Neural cell (in vitro differentiated cells): ENCODE measurements around the gene DCC. TPM values are rescaled to one million over a fixed set of nuclear protein-coding genes. Genes with fewer than 3 reads are reported as not detected.

Experiments used
- H2AFZ ChIP-seq: fragments of 200-600, 300-800 bp; sonication (generic), shearing (Covaris generic); 2 replicates; pipeline ENCODE4 v1.6.0; 2014; ENCODE audit warnings: low read depth, mild to moderate bottlenecking, antibody characterized with exemption, low read length, moderate library complexity
- H3F3A ChIP-seq: fragments of 200-600 bp; shearing (Covaris generic); 2 replicates; pipeline ENCODE4 v1.6.1; 2016; ENCODE audit warnings: mild to moderate bottlenecking, moderate library complexity, mixed read lengths, antibody characterized with exemption, low read length; ENCODE audit not compliant: insufficient read depth, poor library complexity, severe bottlenecking
- H3K27ac ChIP-seq: fragments of 200-600, 300-800 bp; sonication (generic), shearing (Covaris generic); 2 replicates; pipeline ENCODE4 v1.5.1; 2014; ENCODE audit warnings: mild to moderate bottlenecking, low read length, moderate library complexity
- H3K27me3 ChIP-seq: fragments of 300-800, 200-600 bp; sonication (generic), shearing (Covaris generic); 2 replicates; pipeline ENCODE4 v1.6.0; 2014; ENCODE audit warnings: mild to moderate bottlenecking, low read depth, low read length, moderate library complexity; ENCODE audit not compliant: insufficient read depth
- H3K36me3 ChIP-seq: fragments of 300-800, 200-600 bp; sonication (generic), shearing (Covaris generic); 2 replicates; pipeline ENCODE4 v1.5.1; 2014; ENCODE audit warnings: mild to moderate bottlenecking, antibody characterized with exemption, low read length, moderate library complexity; ENCODE audit not compliant: insufficient read depth
- H3K4me2 ChIP-seq: fragments of 300-800, 200-600 bp; sonication (generic), shearing (Covaris generic); 2 replicates; pipeline ENCODE4 v1.6.0; 2014; ENCODE audit warnings: mild to moderate bottlenecking, low read length
- H3K4me3 ChIP-seq: fragments of 300-800, 200-600 bp; sonication (generic), shearing (Covaris generic); 2 replicates; pipeline ENCODE4 v1.5.1; 2014; ENCODE audit warnings: mild to moderate bottlenecking, low read length, moderate library complexity
- H3K79me2 ChIP-seq: fragments of 200-600 bp; shearing (Covaris generic); replicated peaks from 2 replicates; pipeline ENCODE4 v1.6.0; 2014; ENCODE audit warnings: mild to moderate bottlenecking, low read length, moderate library complexity; ENCODE audit not compliant: insufficient read depth
- H3K9ac ChIP-seq: fragments of 300-800, 200-600 bp; sonication (generic), shearing (Covaris generic); 2 replicates; pipeline ENCODE4 v1.6.1; 2016; ENCODE audit warnings: mild to moderate bottlenecking, low read length, mixed read lengths
- H3K9me2 ChIP-seq: fragments of 200-600 bp; shearing (Covaris generic); 2 replicates; pipeline ENCODE4 v1.6.1; 2016; ENCODE audit warnings: mild to moderate bottlenecking, low read length, mixed read lengths; ENCODE audit not compliant: insufficient read depth
- H3K9me3 ChIP-seq: fragments of 200-600, 300-800 bp; sonication (generic), shearing (Covaris generic); 2 replicates; pipeline ENCODE4 v1.6.1; 2016; ENCODE audit warnings: mild to moderate bottlenecking, mixed run types, low read length, moderate library complexity, mixed read lengths
- H4K20me1 ChIP-seq: fragments of 200-600 bp; shearing (Covaris generic); 2 replicates; pipeline ENCODE4 v1.6.1; 2016; ENCODE audit warnings: mild to moderate bottlenecking, mixed run types; ENCODE audit not compliant: insufficient read depth
- CTCF ChIP-seq: fragments of 450-650 bp; IDR thresholded peaks from 2 replicates; pipeline ENCODE4 v1.5.1; 2014; ENCODE audit warnings: antibody characterized with exemption, mild to moderate bottlenecking, moderate library complexity; ENCODE audit not compliant: poor library complexity, severe bottlenecking
- EP300 ChIP-seq: fragments of 450-650 bp; conservative IDR thresholded peaks from 2 replicates; pipeline ENCODE4 v1.6.1; 2014; ENCODE audit warnings: antibody characterized with exemption, mild to moderate bottlenecking, moderate library complexity; ENCODE audit not compliant: poor library complexity, severe bottlenecking
- EZH2 ChIP-seq: fragments of 200-600, 300-800 bp; shearing (Covaris generic), sonication (generic); IDR thresholded peaks from 2 replicates; pipeline ENCODE4 v1.6.1; 2014; ENCODE audit warnings: antibody characterized with exemption, low read length, borderline replicate concordance, mild to moderate bottlenecking; ENCODE audit not compliant: insufficient read depth, poor library complexity, severe bottlenecking
- MXI1 ChIP-seq: fragments of 450-650 bp; conservative IDR thresholded peaks from 2 replicates; pipeline ENCODE4 v1.6.1; 2014; ENCODE audit warnings: antibody characterized with exemption, mild to moderate bottlenecking; ENCODE audit not compliant: poor library complexity, severe bottlenecking
- POLR2AphosphoS5 ChIP-seq: IDR thresholded peaks from 2 replicates; pipeline ENCODE4 v1.6.1; 2012
- RAD21 ChIP-seq: fragments of 450-650 bp; conservative IDR thresholded peaks from 2 replicates; pipeline ENCODE4 v1.6.1; 2014; ENCODE audit warnings: antibody characterized with exemption, mild to moderate bottlenecking, moderate library complexity
- REST ChIP-seq: IDR thresholded peaks from 2 replicates; pipeline ENCODE4 v1.6.1; 2012; ENCODE audit warnings: borderline replicate concordance
- SMC3 ChIP-seq: fragments of 450-650 bp; conservative IDR thresholded peaks from 2 replicates; pipeline ENCODE4 v1.6.1; 2014; ENCODE audit warnings: antibody characterized with exemption, mild to moderate bottlenecking, moderate library complexity; ENCODE audit not compliant: poor library complexity
- TAF1 ChIP-seq: IDR thresholded peaks from 2 replicates; pipeline ENCODE4 v1.6.1; 2012; ENCODE audit warnings: low read depth
- polyA plus RNA-seq: library from polyadenylated mRNA; depleted of rRNA; stranded (reverse); fragments of >200 nt; gene quantifications from 2 replicates; pipeline ENCODE4 v1.2.3, GENCODE V29; 2014

The DCC gene
- polyA plus RNA-seq, 1 donor from 2014 or later = 40.7 TPM

- H3K4me3 ChIP-seq = no peak overlapping the region
- H3K4me2 ChIP-seq = no peak overlapping the region
- no peak overlapping the region for H2AFZ ChIP-seq
- H3K27me3 ChIP-seq = no peaks in the 10 kb centered on the region
- H3K27ac ChIP-seq = no peak overlapping the region
- no peaks in the 10 kb centered on the region for H3F3A ChIP-seq
- no peaks in the 10 kb centered on the region for H3K79me2 ChIP-seq
- no peak overlapping the region for H3K9ac ChIP-seq
- H3K9me3 ChIP-seq = peaks cover 3% of the 10 kb centered on the region
- TF ChIP-seq RAD21 (no peak), MXI1 (no peak), SMC3 (no peak)
- H4K20me1 ChIP-seq = no peaks in the 10 kb centered on the region
- no peaks in the 10 kb centered on the region for H3K36me3 ChIP-seq
- H3K9me2 ChIP-seq = no peaks in the 10 kb centered on the region
Observed at GRCh38 chr18:52875725-52876124, 535.7 kb downstream of the DCC start.

GRCh38 chr18:52888014-52888413 is 548.0 kb downstream of the DCC start:
- H3K9me3 ChIP-seq = peaks cover 4% of the 10 kb centered on the region

DNA sequence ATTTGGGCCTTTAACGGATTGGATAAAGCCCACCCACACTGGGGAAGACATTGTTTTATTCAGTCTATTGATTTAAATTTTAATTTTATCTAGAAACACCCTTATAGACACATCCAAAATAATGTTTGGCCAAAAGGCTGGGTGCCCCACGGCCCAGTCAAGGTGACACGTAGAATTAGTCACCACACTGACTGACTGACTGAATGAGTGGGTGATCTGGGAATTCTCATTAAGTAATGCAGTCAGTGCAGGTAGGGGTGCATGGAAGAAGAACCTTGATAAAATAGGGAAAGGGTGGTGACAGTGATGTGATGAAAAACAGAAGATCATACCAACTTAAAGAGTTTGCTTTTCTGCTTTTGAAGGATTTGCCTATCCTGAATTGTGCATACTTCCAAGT is 554.8 kb downstream of the DCC start:
- Histone ChIP-seq H3K36me3 (no peaks in the 10 kb centered on the region), H3K4me3 (no peak overlapping the region), H3K79me2 (no peaks in the 10 kb centered on the region), H3K27me3 (no peaks in the 10 kb centered on the region), H3K9ac (no peak overlapping the region), H2AFZ (no peak overlapping the region), H3K27ac (no peak overlapping the region), H3K9me2 (no peaks in the 10 kb centered on the region), H4K20me1 (no peaks in the 10 kb centered on the region), H3K9me3 (no peaks in the 10 kb centered on the region), H3K4me2 (no peak overlapping the region), H3F3A (no peaks in the 10 kb centered on the region)
- no peak for TF ChIP-seq SMC3

More at GRCh38 chr18:52888014-52888413, 548.0 kb downstream of the DCC start:
- H3K9ac ChIP-seq = no peak overlapping the region
- no peaks in the 10 kb centered on the region for H3K79me2 ChIP-seq
- H4K20me1 ChIP-seq = no peaks in the 10 kb centered on the region
- H3K4me3 ChIP-seq = no peak overlapping the region
- H3K27ac ChIP-seq = no peak overlapping the region
- no peak for TF ChIP-seq SMC3
- TF ChIP-seq EP300 = peak; percentile 22
- no peak overlapping the region for H3K4me2 ChIP-seq
- H3K27me3 ChIP-seq = no peaks in the 10 kb centered on the region
- no peak overlapping the region for H2AFZ ChIP-seq
- H3F3A ChIP-seq = no peaks in the 10 kb centered on the region
- H3K9me2 ChIP-seq = no peaks in the 10 kb centered on the region
- H3K36me3 ChIP-seq = no peaks in the 10 kb centered on the region

DNA sequence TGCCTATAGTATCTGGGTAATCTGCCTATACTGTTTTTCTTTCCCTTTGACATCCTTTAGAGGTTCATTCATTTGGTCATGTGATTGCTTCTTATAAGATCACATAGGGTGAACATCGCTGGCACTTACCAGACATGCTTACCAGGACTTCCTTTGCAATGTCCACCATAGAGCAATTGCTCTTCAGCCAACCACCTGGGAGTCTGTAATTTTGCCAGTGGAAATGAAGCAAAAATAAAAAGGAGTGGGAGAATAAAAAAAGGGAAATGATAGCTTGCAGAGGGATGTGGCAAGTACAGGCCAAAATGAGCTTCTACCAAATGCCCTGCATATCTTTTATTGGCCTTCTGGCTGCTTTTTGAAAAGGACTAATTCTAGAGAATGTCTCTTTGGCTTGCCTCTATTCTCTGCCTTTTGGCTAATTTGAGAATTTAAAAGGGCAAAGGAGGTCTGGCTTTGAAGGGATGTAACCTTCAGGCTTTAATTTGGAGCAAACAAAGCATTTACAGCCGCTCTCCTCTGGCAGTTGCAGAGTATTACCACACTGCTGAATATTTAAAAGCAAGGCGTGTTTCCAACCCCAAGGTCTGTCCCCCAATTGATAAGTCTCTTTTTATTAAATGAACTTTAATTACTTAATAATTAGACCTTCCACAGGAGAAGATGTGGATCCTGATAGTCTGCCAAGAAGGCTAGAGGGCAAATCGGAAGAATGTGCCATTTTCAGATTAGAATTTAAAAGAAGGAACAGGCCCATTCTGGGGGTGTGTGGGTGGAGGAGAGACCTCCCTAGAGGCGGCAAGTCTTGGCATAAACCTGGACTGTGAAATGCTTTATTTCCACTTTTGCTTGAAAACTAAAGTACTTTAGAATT is 557.9 kb downstream of the DCC start:
- Histone ChIP-seq H3K27ac (no peak overlapping the region), H3K9ac (no peak overlapping the region), H2AFZ (no peak overlapping the region), H3K9me2 (no peaks in the 10 kb centered on the region), H3K4me2 (no peak overlapping the region), H3K9me3 (no peaks in the 10 kb centered on the region), H3K36me3 (no peaks in the 10 kb centered on the region), H3K79me2 (no peaks in the 10 kb centered on the region), H4K20me1 (no peaks in the 10 kb centered on the region), H3K27me3 (no peaks in the 10 kb centered on the region), H3K4me3 (no peak overlapping the region), H3F3A (no peaks in the 10 kb centered on the region)
- no peak for TF ChIP-seq POLR2AphosphoS5
- TF ChIP-seq MXI1 = no peak
- no peak for TF ChIP-seq CTCF
- TF ChIP-seq TAF1 = no peak
- TF ChIP-seq EZH2 = no peak
- no peak for TF ChIP-seq SMC3
- no peak for TF ChIP-seq EP300
- no peak for TF ChIP-seq RAD21
- no peak for TF ChIP-seq REST
